Jurkat, Clone E6-1 (cell line): ENCODE measurements around the gene RPUSD1.
"Not testable (repeated sequence)": the region's sequence is repeated elsewhere in the genome, so short reads cannot be mapped to it uniquely, and the experiment has no call there.

Experiments used
- DNase-seq: peaks from one replicate; pipeline ENCODE4 v3.0.0-alpha.2; 2011; ENCODE audit warnings: low read depth, low spot score
- H3K4me3 ChIP-seq: 2 replicates; pipeline ENCODE4 v1.5.1; 2011; ENCODE audit warnings: mild to moderate bottlenecking, low read length, control low read depth, moderate library complexity

RPUSD1 gene

GRCh38 chr16:820748-821147 is 32.6 kb upstream of the RPUSD1 start:
- no peak overlapping the region for H3K4me3 ChIP-seq
- DNase-seq: no peak

GRCh38 chr16:820044-820408 is 31.8 kb upstream of the RPUSD1 start:
- not testable (repeated sequence) for DNase-seq
- peak overlapping the region; percentile 21; the same call in 1 of the 2 replicates for H3K4me3 ChIP-seq

- DNase-seq: peak; percentile 68
- H3K4me3 ChIP-seq: peak overlapping the region; percentile 21
Measured at GRCh38 chr16:819336-820043, 31.3 kb upstream of the RPUSD1 start.

GRCh38 chr16:818592-818991 is 30.4 kb upstream of the RPUSD1 start:
- H3K4me3 ChIP-seq: no peak overlapping the region
- no peak for DNase-seq

DNA sequence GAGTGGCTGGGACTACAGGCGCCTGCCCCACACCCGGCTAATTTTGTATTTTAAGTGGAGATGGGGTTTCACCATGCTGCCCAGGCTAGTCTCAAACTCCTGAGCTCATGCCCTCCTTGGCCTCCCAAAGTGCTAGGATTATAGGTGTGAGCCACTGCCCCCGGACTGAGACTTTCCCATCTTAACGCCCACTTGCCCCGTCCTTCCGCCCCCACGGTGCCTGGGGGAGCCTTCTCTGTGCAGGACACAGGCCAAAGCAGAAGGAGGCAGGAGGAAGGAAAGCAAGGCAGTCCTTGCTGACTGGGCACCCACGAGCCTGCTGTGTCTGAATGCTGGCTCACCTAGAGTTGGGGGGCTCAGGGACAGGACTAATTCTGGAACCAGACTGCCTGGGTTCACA is 30.0 kb upstream of the RPUSD1 start:
- DNase-seq: no peak
- H3K4me3 ChIP-seq: no peak overlapping the region

- DNase-seq: no peak
Measured at GRCh38 chr16:817001-817906, 29.1 kb upstream of the RPUSD1 start.

DNA sequence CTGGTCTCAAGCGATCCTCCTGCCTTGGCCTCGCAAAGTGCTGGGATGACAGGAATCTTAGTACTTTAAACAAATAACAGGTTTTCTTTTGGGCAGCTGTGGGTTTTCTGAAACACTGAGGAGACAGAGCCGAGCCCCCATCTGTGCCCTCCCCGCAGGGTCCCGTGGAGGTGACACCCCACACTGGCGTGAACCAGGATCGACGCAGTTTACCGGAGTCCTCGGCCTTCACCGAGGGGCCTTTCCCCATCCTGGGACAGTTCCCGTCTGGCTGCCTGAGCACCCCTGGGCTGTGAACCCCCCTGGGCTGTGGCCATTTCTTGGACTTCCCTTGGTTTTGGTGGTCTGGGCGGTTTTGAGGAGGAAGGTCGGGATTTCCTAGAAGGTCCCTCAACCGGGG is 27.7 kb upstream of the RPUSD1 start:
- H3K4me3 ChIP-seq: no peak overlapping the region

More at GRCh38 chr16:817001-817906, 29.1 kb upstream of the RPUSD1 start:
- H3K4me3 ChIP-seq: no peak overlapping the region

DNA sequence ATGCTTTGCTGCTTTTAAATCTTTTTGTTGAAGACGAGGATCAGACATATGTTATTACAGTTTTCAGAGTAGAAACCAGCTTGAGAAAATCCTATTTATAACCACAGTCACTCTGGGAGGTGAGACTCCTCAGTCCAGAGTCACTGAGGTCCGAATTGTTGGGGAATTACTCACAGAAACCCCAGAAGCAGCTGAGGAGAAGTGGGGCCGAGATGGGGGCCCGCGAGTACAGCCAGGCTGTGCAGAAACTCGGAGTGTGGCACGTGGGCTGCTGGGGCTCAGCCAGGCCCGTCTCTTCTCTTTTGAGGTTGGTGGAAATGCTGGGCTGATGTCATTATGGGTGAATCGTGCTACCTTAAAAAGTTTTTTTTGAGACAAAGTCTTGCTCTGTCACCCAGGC is 26.8 kb upstream of the RPUSD1 start:
- DNase-seq: no peak
- no peak overlapping the region for H3K4me3 ChIP-seq

More for the DNA sequence above, 27.7 kb upstream of the RPUSD1 start:
- DNase-seq: no peak

- no peak for DNase-seq
- H3K4me3 ChIP-seq: no peak overlapping the region
Measured at GRCh38 chr16:813916-814412, 25.8 kb upstream of the RPUSD1 start.

DNA sequence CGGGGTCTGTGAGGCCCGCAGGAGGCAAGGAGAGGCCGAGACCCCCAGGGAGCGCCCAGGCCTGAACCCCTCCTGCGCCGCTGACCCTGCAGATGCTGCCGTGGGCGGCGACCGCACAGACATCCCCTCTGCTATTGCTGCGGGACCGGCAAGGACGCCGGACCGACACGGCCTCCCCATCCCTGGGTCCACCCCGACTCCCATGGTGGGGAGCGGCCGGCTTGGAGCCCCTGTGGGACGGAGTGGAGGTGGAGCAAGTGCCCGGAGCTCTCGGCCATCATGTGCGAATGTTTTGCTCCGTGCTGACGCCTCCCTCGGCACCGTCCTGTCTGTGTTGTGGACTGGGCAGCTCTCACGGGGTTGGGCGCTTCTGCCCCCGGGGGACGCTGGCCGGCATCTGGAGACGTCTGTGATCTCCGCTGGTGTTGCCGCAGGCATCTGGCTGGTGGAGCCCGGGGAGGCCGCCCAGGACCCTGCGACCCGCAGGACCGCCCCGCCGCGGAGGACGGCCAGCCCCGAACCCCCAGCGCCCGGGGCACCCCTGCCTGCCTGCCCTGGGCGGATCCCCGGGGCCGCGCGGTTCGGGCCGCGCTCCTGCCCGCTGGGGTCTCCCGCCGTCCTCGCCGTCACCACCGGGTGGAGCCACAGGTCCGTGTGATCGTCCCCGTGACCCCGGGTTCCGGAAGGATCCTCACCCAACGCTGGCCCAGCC is 25.2 kb upstream of the RPUSD1 start:
- DNase-seq: no peak
- H3K4me3 ChIP-seq: no peak overlapping the region

DNA sequence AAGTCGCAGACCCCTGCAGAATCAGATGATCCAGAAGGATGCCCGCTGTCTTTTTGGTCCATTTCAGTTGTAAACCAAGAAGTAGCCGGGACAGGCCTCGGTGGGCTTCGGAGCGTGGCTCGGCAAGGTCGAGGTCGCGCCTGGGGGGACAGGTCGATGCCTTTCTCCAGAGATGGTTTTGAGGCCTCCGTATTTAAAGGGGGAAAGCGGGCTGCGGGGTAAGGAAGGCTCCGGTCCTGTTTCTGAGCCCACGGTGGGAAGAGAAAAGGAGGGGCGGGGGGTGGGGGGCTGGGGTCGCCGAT is 19.9 kb upstream of the RPUSD1 start:
- DNase-seq: no peak
- peak overlapping the region; percentile 80 for H3K4me3 ChIP-seq

GRCh38 chr16:807347-808084 is 19.3 kb upstream of the RPUSD1 start:
- DNase-seq: peak; percentile 76
- peak overlapping the region; percentile 80 for H3K4me3 ChIP-seq

DNA sequence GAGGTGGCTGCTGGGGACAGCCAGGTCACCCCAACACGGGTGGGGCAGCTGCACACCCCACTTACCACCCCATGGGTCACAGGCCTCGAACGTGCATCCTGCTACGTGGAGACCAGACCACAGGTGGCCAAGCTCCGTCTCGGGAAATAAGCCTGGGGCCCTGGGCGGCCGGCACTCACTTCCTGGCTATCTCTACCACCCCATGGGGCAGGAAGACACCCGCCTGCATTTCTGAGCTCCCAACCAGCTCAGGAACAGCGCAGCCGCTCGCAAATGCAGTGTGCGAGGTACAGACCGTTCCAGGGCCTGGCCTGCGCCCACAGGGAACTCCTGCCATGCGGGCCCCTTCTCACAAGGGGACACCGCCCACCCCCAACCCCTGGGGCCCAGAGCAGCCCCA is 17.3 kb upstream of the RPUSD1 start:
- H3K4me3 ChIP-seq: no peak overlapping the region

DNA sequence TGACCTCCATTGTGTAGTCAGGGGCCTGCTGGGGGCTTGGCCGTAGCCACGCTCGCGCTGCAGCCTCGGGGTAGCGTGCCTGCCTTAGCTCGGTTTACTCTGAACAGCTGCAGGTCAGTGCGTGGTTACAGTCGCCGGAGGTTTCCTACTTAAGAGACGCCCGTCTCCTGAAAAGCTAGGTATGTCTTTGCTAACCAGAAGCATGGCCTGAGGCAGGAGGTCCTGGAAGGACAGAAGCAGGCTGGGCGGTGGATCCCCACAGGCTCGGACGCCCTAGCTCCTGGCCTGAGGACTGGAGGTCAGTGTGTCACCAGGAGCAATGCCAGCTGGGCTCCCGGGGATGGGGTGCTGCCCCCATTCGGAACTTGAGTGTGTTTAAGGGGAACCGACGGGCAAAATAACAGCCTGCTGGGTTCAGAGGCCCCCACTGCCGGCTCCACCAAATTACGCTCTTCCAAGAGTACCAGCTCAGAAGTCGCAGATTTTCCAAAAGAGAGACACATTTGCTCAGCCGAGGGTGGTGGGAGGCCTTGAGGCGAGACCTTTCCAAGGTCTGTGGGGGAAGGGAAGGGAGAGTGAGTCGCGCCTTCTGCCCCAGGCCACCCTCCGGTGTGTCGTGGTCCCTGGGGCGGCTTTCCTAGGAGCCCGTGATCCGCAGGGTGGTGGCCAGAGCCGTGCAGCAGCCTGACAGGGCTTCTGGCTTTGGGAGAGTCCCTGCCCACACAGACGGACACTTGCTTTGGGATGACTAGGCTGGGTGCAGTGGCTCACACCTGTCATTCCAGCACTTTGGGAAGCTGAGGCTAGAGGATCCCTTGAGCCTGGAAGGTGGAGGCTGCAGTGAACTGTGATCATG is 16.2 kb upstream of the RPUSD1 start:
- DNase-seq: no peak
- no peak overlapping the region for H3K4me3 ChIP-seq

More for the DNA sequence above, 17.3 kb upstream of the RPUSD1 start:
- DNase-seq: no peak

DNA sequence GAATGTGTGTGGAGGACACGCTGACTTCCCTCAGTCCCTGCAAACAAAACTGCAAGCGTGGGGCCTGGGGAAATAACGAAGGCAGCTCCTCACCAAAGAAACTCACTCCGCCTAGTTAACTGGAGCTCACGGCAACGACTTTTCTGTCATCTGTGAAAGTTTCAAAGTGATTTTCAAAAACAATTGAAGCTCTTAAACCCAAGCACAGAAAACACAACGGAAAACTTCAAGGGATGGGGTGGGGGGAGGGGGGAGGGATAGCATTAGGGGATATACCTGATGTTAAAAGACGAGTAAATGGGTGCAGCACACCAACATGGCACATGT is 15.5 kb upstream of the RPUSD1 start:
- H3K4me3 ChIP-seq: no peak overlapping the region
- peak; percentile 59 for DNase-seq

DNA sequence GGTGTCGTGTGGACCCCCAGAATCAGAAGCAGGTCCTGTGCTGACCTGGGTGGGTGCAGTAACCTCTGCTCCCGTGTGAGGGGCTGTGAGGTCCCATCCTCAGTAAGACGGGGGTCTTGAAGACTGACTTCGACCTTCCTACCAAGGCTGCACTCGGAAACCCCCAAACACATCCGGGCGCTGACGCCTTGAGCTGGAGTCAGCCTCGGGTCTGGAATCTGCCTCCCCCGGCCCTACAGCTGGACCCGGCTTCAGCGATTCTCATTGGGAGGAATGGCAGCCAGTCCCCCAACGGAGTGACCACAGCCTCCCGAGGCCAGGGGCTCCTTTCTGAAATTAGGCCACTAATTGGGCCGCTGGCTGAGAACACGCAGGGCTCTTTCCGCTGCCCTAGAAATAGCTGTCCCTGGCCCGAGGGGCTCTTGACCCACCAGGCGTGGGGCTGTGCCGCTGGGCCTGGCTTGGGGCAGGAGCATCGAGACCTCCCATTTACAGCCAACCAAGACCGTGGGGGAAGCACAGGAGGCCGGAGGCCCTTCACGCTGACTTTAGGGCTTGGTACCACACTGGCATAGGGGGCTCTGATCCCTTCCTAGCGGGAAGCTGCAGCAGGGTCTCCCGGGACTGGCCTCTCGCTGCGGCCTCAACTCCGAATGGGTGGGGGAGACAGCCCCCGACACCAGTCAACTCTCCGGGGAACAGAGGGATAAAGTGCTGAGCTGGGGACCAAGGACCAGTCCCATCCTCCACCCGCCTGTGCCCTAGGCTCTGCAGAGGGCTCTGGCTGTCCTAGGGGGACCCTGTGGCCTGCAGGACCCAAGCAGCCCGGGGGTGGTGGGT is 15.0 kb upstream of the RPUSD1 start:
- no peak overlapping the region for H3K4me3 ChIP-seq
- no peak for DNase-seq

DNA sequence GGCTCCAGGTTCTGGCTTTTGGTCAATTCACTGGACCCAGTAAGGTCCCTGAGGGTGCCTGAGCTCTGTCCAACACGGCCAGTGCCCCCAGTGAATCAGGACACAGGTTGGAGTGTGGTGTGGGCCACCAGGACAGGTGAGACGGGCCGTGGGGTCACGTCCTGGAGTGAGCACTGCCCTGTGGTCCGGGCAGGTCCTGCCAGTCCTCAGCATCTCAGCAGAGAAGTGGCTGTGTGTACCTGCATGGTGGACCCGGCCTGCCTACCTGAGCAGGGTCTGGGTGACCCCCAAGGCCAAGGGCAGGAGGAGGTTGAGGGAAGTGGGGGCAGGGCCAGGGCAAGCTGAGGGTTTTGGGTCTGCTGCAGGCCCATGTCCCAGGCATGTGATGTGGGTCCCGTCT is 14.3 kb upstream of the RPUSD1 start:
- no peak overlapping the region for H3K4me3 ChIP-seq
- DNase-seq: no peak
